Neural cell (in vitro differentiated cells): ENCODE measurements around the gene TBX2. TPM values are rescaled to one million over a fixed set of nuclear protein-coding genes. Genes with fewer than 3 reads are reported as not detected.

Source experiments
- H2AFZ ChIP-seq: fragments of 200-600, 300-800 bp; sonication (generic), shearing (Covaris generic); 2 replicates; pipeline ENCODE4 v1.6.0; 2014; ENCODE audit warnings: low read depth, mild to moderate bottlenecking, antibody characterized with exemption, low read length, moderate library complexity
- H3F3A ChIP-seq: fragments of 200-600 bp; shearing (Covaris generic); 2 replicates; pipeline ENCODE4 v1.6.1; 2016; ENCODE audit warnings: mild to moderate bottlenecking, moderate library complexity, mixed read lengths, antibody characterized with exemption, low read length; ENCODE audit not compliant: insufficient read depth, poor library complexity, severe bottlenecking
- H3K27ac ChIP-seq: fragments of 200-600, 300-800 bp; sonication (generic), shearing (Covaris generic); 2 replicates; pipeline ENCODE4 v1.5.1; 2014; ENCODE audit warnings: mild to moderate bottlenecking, low read length, moderate library complexity
- H3K27me3 ChIP-seq: fragments of 300-800, 200-600 bp; sonication (generic), shearing (Covaris generic); 2 replicates; pipeline ENCODE4 v1.6.0; 2014; ENCODE audit warnings: mild to moderate bottlenecking, low read depth, low read length, moderate library complexity; ENCODE audit not compliant: insufficient read depth
- H3K36me3 ChIP-seq: fragments of 300-800, 200-600 bp; sonication (generic), shearing (Covaris generic); 2 replicates; pipeline ENCODE4 v1.5.1; 2014; ENCODE audit warnings: mild to moderate bottlenecking, antibody characterized with exemption, low read length, moderate library complexity; ENCODE audit not compliant: insufficient read depth
- H3K4me2 ChIP-seq: fragments of 300-800, 200-600 bp; sonication (generic), shearing (Covaris generic); 2 replicates; pipeline ENCODE4 v1.6.0; 2014; ENCODE audit warnings: mild to moderate bottlenecking, low read length
- H3K4me3 ChIP-seq: fragments of 300-800, 200-600 bp; sonication (generic), shearing (Covaris generic); 2 replicates; pipeline ENCODE4 v1.5.1; 2014; ENCODE audit warnings: mild to moderate bottlenecking, low read length, moderate library complexity
- H3K79me2 ChIP-seq: fragments of 200-600 bp; shearing (Covaris generic); replicated peaks from 2 replicates; pipeline ENCODE4 v1.6.0; 2014; ENCODE audit warnings: mild to moderate bottlenecking, low read length, moderate library complexity; ENCODE audit not compliant: insufficient read depth
- H3K9ac ChIP-seq: fragments of 300-800, 200-600 bp; sonication (generic), shearing (Covaris generic); 2 replicates; pipeline ENCODE4 v1.6.1; 2016; ENCODE audit warnings: mild to moderate bottlenecking, low read length, mixed read lengths
- H3K9me2 ChIP-seq: fragments of 200-600 bp; shearing (Covaris generic); 2 replicates; pipeline ENCODE4 v1.6.1; 2016; ENCODE audit warnings: mild to moderate bottlenecking, low read length, mixed read lengths; ENCODE audit not compliant: insufficient read depth
- H3K9me3 ChIP-seq: fragments of 200-600, 300-800 bp; sonication (generic), shearing (Covaris generic); 2 replicates; pipeline ENCODE4 v1.6.1; 2016; ENCODE audit warnings: mild to moderate bottlenecking, mixed run types, low read length, moderate library complexity, mixed read lengths
- H4K20me1 ChIP-seq: fragments of 200-600 bp; shearing (Covaris generic); 2 replicates; pipeline ENCODE4 v1.6.1; 2016; ENCODE audit warnings: mild to moderate bottlenecking, mixed run types; ENCODE audit not compliant: insufficient read depth
- EP300 ChIP-seq: fragments of 450-650 bp; conservative IDR thresholded peaks from 2 replicates; pipeline ENCODE4 v1.6.1; 2014; ENCODE audit warnings: antibody characterized with exemption, mild to moderate bottlenecking, moderate library complexity; ENCODE audit not compliant: poor library complexity, severe bottlenecking
- EZH2 ChIP-seq: fragments of 200-600, 300-800 bp; shearing (Covaris generic), sonication (generic); IDR thresholded peaks from 2 replicates; pipeline ENCODE4 v1.6.1; 2014; ENCODE audit warnings: antibody characterized with exemption, low read length, borderline replicate concordance, mild to moderate bottlenecking; ENCODE audit not compliant: insufficient read depth, poor library complexity, severe bottlenecking
- MXI1 ChIP-seq: fragments of 450-650 bp; conservative IDR thresholded peaks from 2 replicates; pipeline ENCODE4 v1.6.1; 2014; ENCODE audit warnings: antibody characterized with exemption, mild to moderate bottlenecking; ENCODE audit not compliant: poor library complexity, severe bottlenecking
- POLR2AphosphoS5 ChIP-seq: IDR thresholded peaks from 2 replicates; pipeline ENCODE4 v1.6.1; 2012
- RAD21 ChIP-seq: fragments of 450-650 bp; conservative IDR thresholded peaks from 2 replicates; pipeline ENCODE4 v1.6.1; 2014; ENCODE audit warnings: antibody characterized with exemption, mild to moderate bottlenecking, moderate library complexity
- SMC3 ChIP-seq: fragments of 450-650 bp; conservative IDR thresholded peaks from 2 replicates; pipeline ENCODE4 v1.6.1; 2014; ENCODE audit warnings: antibody characterized with exemption, mild to moderate bottlenecking, moderate library complexity; ENCODE audit not compliant: poor library complexity
- TAF1 ChIP-seq: IDR thresholded peaks from 2 replicates; pipeline ENCODE4 v1.6.1; 2012; ENCODE audit warnings: low read depth
- polyA plus RNA-seq: library from polyadenylated mRNA; depleted of rRNA; stranded (reverse); fragments of >200 nt; gene quantifications from 2 replicates; pipeline ENCODE4 v1.2.3, GENCODE V29; 2014
- TF ChIP-seq, protein P1 (sequence below): IDR thresholded peaks from 2 replicates; pipeline ENCODE4 v1.6.1; 2012; ENCODE audit warnings: borderline replicate concordance
- TF ChIP-seq, protein P2 (sequence below): fragments of 450-650 bp; IDR thresholded peaks from 2 replicates; pipeline ENCODE4 v1.5.1; 2014; ENCODE audit warnings: antibody characterized with exemption, mild to moderate bottlenecking, moderate library complexity; ENCODE audit not compliant: poor library complexity, severe bottlenecking

TBX2 gene
- polyA plus RNA-seq, 1 donor from 2014 or later = not detected

DNA sequence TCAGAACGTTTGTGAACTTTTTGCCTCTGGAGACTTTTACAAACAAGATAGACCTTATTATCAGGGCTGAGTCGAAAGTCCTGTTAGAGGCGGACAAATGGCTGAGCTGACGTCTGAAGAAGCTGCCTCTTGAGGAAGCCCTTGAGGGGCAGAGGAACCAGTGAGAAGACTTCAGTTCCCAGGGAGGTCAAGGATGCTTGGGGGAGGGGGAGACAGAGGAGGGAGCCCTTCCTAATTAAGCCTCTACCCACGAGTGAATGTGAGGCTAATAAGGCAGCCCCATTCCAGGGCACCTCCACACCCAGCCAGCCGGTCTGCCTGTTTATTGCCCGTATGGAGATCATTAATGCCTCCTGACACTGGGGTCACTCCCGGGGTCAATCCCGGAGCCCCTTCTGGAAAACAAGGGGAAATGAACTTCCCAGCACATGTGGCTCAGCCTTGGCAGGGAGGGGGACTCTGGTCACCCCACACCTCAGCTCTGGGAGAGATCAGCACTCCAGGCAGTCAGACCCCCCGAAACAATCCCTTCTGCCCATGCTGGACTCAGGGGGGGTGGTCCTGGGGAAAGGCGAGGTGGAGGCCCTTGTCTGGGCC lies 43.3 kb downstream of the TBX2 start:
- Histone ChIP-seq H3K9ac (no peak overlapping the region), H3K36me3 (no peaks in the 10 kb centered on the region), H3K27ac (no peak overlapping the region), H3F3A (no peaks in the 10 kb centered on the region), H2AFZ (no peak overlapping the region), H3K9me2 (no peaks in the 10 kb centered on the region), H3K27me3 (peaks cover 7% of the 10 kb centered on the region), H3K4me3 (no peak overlapping the region), H4K20me1 (no peaks in the 10 kb centered on the region), H3K4me2 (no peak overlapping the region), H3K9me3 (peaks cover 1% of the 10 kb centered on the region), H3K79me2 (no peaks in the 10 kb centered on the region)
- no peak for TF ChIP-seq MXI1
- no peak for TF ChIP-seq RAD21
- TF ChIP-seq, protein P1, sequence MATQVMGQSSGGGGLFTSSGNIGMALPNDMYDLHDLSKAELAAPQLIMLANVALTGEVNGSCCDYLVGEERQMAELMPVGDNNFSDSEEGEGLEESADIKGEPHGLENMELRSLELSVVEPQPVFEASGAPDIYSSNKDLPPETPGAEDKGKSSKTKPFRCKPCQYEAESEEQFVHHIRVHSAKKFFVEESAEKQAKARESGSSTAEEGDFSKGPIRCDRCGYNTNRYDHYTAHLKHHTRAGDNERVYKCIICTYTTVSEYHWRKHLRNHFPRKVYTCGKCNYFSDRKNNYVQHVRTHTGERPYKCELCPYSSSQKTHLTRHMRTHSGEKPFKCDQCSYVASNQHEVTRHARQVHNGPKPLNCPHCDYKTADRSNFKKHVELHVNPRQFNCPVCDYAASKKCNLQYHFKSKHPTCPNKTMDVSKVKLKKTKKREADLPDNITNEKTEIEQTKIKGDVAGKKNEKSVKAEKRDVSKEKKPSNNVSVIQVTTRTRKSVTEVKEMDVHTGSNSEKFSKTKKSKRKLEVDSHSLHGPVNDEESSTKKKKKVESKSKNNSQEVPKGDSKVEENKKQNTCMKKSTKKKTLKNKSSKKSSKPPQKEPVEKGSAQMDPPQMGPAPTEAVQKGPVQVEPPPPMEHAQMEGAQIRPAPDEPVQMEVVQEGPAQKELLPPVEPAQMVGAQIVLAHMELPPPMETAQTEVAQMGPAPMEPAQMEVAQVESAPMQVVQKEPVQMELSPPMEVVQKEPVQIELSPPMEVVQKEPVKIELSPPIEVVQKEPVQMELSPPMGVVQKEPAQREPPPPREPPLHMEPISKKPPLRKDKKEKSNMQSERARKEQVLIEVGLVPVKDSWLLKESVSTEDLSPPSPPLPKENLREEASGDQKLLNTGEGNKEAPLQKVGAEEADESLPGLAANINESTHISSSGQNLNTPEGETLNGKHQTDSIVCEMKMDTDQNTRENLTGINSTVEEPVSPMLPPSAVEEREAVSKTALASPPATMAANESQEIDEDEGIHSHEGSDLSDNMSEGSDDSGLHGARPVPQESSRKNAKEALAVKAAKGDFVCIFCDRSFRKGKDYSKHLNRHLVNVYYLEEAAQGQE = no peak
- TF ChIP-seq POLR2AphosphoS5 = no peak
- TF ChIP-seq SMC3 = no peak
- TF ChIP-seq, protein P2, sequence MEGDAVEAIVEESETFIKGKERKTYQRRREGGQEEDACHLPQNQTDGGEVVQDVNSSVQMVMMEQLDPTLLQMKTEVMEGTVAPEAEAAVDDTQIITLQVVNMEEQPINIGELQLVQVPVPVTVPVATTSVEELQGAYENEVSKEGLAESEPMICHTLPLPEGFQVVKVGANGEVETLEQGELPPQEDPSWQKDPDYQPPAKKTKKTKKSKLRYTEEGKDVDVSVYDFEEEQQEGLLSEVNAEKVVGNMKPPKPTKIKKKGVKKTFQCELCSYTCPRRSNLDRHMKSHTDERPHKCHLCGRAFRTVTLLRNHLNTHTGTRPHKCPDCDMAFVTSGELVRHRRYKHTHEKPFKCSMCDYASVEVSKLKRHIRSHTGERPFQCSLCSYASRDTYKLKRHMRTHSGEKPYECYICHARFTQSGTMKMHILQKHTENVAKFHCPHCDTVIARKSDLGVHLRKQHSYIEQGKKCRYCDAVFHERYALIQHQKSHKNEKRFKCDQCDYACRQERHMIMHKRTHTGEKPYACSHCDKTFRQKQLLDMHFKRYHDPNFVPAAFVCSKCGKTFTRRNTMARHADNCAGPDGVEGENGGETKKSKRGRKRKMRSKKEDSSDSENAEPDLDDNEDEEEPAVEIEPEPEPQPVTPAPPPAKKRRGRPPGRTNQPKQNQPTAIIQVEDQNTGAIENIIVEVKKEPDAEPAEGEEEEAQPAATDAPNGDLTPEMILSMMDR = no peak
- TF ChIP-seq EZH2 = no peak
- no peak for TF ChIP-seq TAF1
- no peak for TF ChIP-seq EP300

DNA sequence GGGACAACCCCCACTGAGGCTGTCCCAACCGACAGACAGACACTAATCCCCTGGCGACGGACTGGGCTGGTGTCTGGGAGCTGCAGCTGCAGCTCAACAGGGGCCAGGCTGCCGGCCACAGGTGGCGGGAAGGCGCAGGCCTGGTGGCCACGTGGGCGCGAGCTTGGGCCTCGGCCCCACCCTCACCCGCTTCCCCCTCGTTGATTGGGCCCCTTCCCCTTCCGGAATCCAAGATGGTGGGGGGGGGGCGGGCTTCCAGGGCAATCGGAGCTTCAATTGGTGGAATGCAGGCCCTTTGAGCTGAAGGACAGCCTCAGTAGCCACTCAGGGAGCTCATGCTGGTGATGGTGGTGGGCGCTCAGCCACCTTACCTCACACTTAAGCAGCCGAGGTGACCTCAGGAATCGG lies 43.8 kb downstream of the TBX2 start:
- H3K27me3 ChIP-seq = peaks cover 8% of the 10 kb centered on the region
- no peaks in the 10 kb centered on the region for H3F3A ChIP-seq
- TF ChIP-seq EP300 = no peak
- no peak for TF ChIP-seq SMC3
- TF ChIP-seq MXI1 = no peak
- no peak for TF ChIP-seq EZH2
- TF ChIP-seq, protein P1 = no peak
- no peaks in the 10 kb centered on the region for H3K9me3 ChIP-seq
- no peak overlapping the region for H2AFZ ChIP-seq
- no peaks in the 10 kb centered on the region for H3K9me2 ChIP-seq
- no peak overlapping the region for H3K4me3 ChIP-seq
- no peak overlapping the region for H3K4me2 ChIP-seq
- no peaks in the 10 kb centered on the region for H3K79me2 ChIP-seq
- H3K36me3 ChIP-seq = no peaks in the 10 kb centered on the region
- no peaks in the 10 kb centered on the region for H4K20me1 ChIP-seq
- no peak overlapping the region for H3K9ac ChIP-seq
- H3K27ac ChIP-seq = no peak overlapping the region
